GM12892 (cell line): ENCODE results near the gene SLC6A3.

Source experiments
- POLR2A ChIP-seq: IDR thresholded peaks from 2 replicates; pipeline ENCODE4 v1.6.1; 2011; ENCODE audit warnings: low read depth, low read length, control low read depth
- POLR2AphosphoS5 ChIP-seq: IDR thresholded peaks from 2 replicates; pipeline ENCODE4 v1.6.1; 2011; ENCODE audit warnings: low read depth, low read length, control low read depth

GRCh38 chr5:1483856-1484729 is 38.9 kb upstream of the SLC6A3 start:
- no peak for TF ChIP-seq POLR2A
- no peak for TF ChIP-seq POLR2AphosphoS5
